GM18870 (cell line): Measurements from ENCODE around the gene PRDM16.

Experiments
- ATAC-seq: cut with Tn5 transposase; IDR thresholded peaks from one replicate; pipeline ENCODE4 v1.9.1; 2021; ENCODE audit warnings: moderate library complexity; ENCODE audit not compliant: unreplicated experiment

The PRDM16 gene

DNA sequence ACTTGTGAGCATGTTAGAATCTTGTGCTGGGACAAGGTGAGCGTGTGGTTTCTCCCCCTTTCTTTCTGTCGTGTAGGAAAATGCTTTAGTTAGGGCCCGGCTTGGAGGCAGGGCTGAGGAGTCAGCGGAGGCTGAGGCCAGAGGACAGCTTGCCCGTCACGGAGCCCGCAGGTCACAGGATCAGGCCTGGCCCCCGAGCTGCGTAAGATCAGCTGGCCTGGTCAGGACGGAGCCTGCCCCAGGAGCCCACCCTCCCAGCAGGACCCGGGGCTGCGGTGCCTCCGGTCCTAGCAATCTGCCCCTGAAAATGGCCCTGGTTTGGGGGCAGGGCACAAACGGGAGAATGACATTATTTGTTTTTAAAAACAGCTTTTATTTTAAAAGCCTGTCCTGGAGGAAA is 52.0 kb downstream of the PRDM16 start:
- ATAC-seq = no peak

- no peak for ATAC-seq
Observed at GRCh38 chr1:3121401-3122210, 52.6 kb downstream of the PRDM16 start.

DNA sequence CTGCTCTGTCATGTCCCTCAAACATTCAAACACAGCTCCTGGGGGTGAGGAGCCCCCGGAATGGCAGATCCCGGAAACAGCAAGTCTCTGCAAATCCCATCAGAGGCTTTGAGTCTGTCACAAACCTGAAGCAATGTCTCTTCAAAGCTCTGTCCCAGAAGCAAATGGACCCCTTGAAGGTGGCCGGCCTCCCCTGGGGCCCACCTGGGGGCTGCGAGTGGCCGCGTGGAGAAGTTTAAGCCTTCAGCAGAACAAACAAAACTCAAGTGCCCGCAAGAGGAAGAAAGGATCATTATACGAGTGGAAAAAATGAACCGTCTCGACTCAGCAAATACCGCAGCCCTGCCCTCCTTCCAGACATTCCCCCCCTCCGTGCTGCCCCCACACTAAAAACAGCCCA is 53.3 kb downstream of the PRDM16 start:
- ATAC-seq = no peak

DNA sequence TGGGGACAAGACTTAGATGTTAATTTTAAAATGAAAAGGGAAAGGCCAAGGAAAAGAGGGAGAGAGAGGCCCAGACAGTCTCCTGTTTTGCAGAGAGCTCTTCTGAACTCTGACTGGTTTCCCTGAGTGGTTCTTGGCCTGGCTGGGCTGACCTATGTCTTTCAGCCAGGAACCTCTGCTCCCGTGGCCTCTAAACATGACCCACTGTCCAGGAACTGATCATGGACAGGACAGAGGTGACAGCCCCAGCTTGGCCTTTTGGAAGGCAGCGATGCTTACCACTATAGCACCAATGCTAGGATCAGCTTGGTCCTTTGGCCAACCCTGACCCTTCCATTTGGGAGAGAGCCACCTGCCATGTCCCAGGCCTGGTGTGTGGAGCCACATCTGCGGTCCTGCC is 55.2 kb downstream of the PRDM16 start:
- no peak for ATAC-seq

DNA sequence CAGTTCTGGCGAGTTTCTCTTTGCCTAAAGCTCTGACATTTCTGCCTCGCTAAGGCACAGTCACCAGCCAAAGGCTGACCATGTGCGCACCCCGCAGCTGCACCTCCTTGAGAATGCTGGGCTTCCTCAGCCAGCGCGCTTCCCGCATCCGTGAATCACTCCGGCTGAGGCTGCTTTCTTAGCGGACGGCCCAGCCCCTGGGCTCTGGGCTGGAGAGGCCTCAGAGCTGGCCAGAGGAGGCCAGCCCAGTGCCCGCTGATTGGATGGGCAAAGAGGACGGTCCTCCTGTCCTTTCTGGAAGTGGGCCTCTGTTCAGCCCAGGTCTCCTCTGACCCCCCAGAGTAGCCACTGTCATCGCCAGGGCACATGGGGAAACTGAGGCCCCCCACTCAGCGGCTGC is 56.1 kb downstream of the PRDM16 start:
- no peak for ATAC-seq

- no peak for ATAC-seq
Observed at GRCh38 chr1:3125546-3126368, 56.8 kb downstream of the PRDM16 start.

- ATAC-seq = no peak
Observed at GRCh38 chr1:3126756-3127678, 58.0 kb downstream of the PRDM16 start.

DNA sequence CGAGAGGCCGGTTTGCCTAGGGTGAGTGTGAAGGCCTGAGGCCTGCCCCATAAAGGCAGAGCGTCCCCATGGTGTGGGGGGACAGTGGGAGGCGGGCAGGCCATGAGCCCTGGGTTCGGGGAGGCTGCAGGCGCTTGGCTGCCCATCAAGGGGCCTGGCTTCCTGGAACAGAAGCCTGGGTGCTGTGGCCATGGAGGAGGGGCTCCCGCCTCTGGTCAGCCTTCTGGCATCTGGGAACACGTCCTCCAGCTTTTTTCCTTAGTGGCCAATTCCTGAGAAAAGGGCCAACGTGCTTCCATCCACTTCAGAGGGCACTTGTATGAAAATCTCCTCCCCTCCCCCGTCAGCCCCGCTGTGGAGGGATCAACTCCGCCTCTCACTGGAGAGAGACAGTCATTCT is 58.7 kb downstream of the PRDM16 start:
- no peak for ATAC-seq

- ATAC-seq = no peak
Observed at GRCh38 chr1:3128431-3129132, 59.6 kb downstream of the PRDM16 start.

GRCh38 chr1:3129133-3129490 is 60.1 kb downstream of the PRDM16 start:
- no peak for ATAC-seq

DNA sequence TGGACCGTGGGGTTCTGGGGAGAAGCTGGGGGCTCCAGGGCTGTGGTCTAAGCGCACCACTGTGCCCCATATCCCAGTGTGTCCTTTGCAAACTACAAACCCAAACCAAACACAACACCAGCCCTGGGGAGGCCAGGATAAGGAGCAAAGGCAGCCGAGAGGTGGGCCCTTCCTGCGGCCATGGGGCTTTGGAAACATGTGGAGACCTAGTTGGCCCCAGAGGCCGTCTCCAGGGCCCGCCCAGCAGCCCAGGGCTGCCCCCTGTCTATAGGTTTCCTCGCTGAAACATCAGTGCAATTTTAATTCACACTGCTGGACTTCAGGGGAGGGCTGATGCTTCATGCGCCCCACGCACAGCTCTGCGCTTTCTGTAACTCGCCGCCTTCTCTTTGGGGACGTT is 61.3 kb downstream of the PRDM16 start:
- no peak for ATAC-seq

GRCh38 chr1:3132660-3133059 is 63.7 kb downstream of the PRDM16 start:
- no peak for ATAC-seq

DNA sequence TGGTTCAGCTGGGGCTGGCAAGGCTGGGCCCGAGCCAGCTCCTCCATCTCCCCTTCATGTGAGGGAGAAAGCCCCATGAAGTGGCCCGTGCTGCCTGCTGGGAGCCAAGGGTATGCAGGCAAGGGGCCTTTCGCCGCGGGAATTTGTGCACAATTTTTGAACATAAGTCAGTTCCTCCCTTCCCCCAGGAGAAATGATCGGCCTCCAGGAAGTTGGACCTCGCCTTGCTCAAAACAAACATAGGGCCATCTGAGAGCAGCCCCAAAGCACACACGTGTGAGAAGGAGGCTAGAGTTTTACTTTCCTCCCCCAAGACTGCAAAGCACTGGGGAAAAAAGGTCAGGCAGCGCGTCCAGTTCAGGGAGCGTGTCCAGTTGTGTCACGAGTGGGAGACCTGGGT is 64.7 kb downstream of the PRDM16 start:
- no peak for ATAC-seq

GRCh38 chr1:3134381-3135072 is 65.5 kb downstream of the PRDM16 start:
- ATAC-seq = no peak

DNA sequence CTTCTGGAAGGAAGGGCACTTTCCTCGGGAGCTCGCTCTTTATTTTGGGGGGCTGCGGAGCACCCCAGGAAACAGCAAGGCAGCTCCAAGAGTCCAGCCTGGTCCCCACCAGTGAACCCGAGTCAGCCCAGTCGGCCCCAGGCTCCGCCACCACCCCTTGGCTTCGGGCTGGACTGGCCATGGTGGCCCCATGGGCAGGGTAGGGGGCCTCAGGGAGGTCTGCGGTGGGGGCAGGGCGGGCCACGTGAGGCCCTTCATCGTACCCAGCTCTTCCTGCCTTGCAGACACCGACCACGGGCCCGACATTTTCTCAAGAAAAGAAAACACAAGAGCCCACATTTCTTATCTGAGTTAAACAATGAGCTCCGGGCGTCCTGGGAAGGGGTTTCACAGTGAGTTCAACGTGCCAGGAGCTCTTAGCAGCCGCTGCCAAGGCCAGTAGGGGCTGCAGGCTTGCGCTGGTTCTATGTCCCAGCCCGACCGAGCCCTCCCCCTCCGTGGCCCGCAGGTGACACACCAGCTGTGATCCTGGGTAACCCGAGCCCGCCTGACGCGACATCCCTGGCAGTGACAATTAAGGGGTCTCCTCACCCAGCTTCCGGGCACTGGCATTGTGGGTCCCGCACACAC is 66.2 kb downstream of the PRDM16 start:
- no peak for ATAC-seq

DNA sequence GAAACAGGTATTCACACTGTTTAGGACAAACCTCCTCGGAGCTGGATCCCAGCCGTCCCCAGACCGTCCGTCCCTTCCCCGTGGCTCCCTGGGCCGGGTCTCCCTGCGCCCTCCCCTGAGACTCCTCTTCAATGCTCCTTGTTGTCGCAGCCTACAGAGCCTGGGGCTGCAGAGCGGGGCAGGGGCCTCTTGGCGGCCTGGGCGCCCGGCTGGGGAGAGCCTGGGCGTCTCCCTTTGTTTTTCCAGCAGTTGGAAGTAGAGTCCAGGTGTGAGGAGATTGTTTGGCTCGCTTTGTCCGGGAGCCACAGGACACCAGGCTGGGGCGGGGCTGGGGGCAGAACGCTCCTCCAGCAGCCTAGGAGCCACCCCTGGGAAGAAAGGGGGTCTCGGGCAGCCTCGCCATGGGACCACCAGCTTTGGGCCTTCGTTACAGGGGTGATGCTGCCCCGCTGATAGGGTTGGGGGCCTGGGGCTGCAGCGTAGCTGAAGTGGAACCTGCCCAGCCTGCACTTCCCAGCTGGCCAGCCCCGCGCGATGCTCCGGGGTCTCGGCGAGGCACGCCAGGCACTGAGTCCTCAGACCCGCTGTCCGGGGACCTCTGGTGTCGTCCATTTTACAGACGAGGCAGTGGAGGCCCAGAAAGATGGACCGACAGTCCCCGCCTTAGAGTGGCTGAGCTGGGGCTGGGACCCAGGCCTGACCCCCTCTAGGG is 66.9 kb downstream of the PRDM16 start:
- ATAC-seq = no peak

- ATAC-seq = no peak
Observed at GRCh38 chr1:3136532-3136931, 67.5 kb downstream of the PRDM16 start.

GRCh38 chr1:3137111-3138100 is 68.4 kb downstream of the PRDM16 start:
- ATAC-seq = no peak
